MM.1S (cell line): ENCODE results near the gene LY6G6C.
A peak's percentile ranks its signal among the peaks of the same experiment; 100 is the strongest.

Experiments
- DNase-seq: peaks from one replicate; pipeline ENCODE4 v3.0.0-alpha.2; 2015
- H2AFZ ChIP-seq: fragments of 300-600 bp; sonication (generic); 2 replicates; pipeline ENCODE4 v1.6.0; 2016; ENCODE audit warnings: antibody characterized with exemption, low read length
- H3F3A ChIP-seq: fragments of 300-600 bp; sonication (generic); 2 replicates; pipeline ENCODE4 v1.6.1; 2016; ENCODE audit warnings: mild to moderate bottlenecking, antibody characterized with exemption, low read length, moderate library complexity, mixed read lengths; ENCODE audit not compliant: insufficient read depth
- H3K27ac ChIP-seq: fragments of 300-600 bp; sonication (generic); 2 replicates; pipeline ENCODE4 v1.5.1; 2016; ENCODE audit warnings: mild to moderate bottlenecking, low read length
- H3K27me3 ChIP-seq: fragments of 300-600 bp; sonication (generic); replicated peaks from 2 replicates; pipeline ENCODE4 v1.6.0; 2016; ENCODE audit warnings: low read length; ENCODE audit not compliant: insufficient read depth
- H3K36me3 ChIP-seq: fragments of 300-600 bp; sonication (generic); replicated peaks from 2 replicates; pipeline ENCODE4 v1.6.1; 2016; ENCODE audit warnings: mild to moderate bottlenecking, low read length, mixed read lengths; ENCODE audit not compliant: insufficient read depth
- H3K4me1 ChIP-seq: fragments of 300-600 bp; sonication (generic); 2 replicates; pipeline ENCODE4 v1.6.1; 2016; ENCODE audit warnings: low read length, mixed read lengths
- H3K4me2 ChIP-seq: fragments of 300-600 bp; sonication (generic); 2 replicates; pipeline ENCODE4 v1.6.0; 2016; ENCODE audit warnings: low read depth, low read length
- H3K4me3 ChIP-seq: fragments of 300-600 bp; sonication (generic); 2 replicates; pipeline ENCODE4 v1.5.1; 2016; ENCODE audit warnings: low read length, mixed read lengths
- H3K79me2 ChIP-seq: fragments of 300-600 bp; sonication (generic); 2 replicates; pipeline ENCODE4 v1.6.1; 2016; ENCODE audit warnings: mixed run types, low read length, mixed read lengths
- H3K9ac ChIP-seq: fragments of 300-600 bp; sonication (generic); 2 replicates; pipeline ENCODE4 v1.6.1; 2016; ENCODE audit warnings: low read length, mixed read lengths
- H3K9me2 ChIP-seq: fragments of 300-600 bp; sonication (generic); replicated peaks from 2 replicates; pipeline ENCODE4 v1.6.1; 2016; ENCODE audit warnings: mild to moderate bottlenecking, low read length, mixed read lengths; ENCODE audit not compliant: insufficient read depth
- H3K9me3 ChIP-seq: fragments of 300-600 bp; sonication (generic); replicated peaks from 2 replicates; pipeline ENCODE4 v1.6.1; 2016; ENCODE audit warnings: mild to moderate bottlenecking, low read length, mixed read lengths; ENCODE audit not compliant: insufficient read depth
- H4K20me1 ChIP-seq: fragments of 300-600 bp; sonication (generic); 2 replicates; pipeline ENCODE4 v1.6.1; 2016; ENCODE audit warnings: mild to moderate bottlenecking, low read length, moderate library complexity, mixed read lengths; ENCODE audit not compliant: insufficient read depth
- CTCF ChIP-seq: fragments of 300-600 bp; sonication (generic); IDR thresholded peaks from 2 replicates; pipeline ENCODE4 v1.5.1; 2016; ENCODE audit warnings: antibody characterized with exemption, low read length, mixed read lengths
- EZH2 ChIP-seq: fragments of 300-600 bp; sonication (generic); optimal IDR thresholded peaks from 2 replicates; pipeline ENCODE3; 2017; ENCODE audit warnings: low read depth, mild to moderate bottlenecking, antibody characterized with exemption, low read length, mixed read lengths
- EZH2phosphoT487 ChIP-seq: fragments of 300-600 bp; sonication (generic); IDR thresholded peaks from 2 replicates; pipeline ENCODE4 v1.6.1; 2018; ENCODE audit warnings: antibody characterized with exemption, low read length

Gene LY6G6C

GRCh38 chr6:31737991-31738979 lies 16.7 kb upstream of the LY6G6C start:
- peak overlapping the region; percentile 99 for H3K4me2 ChIP-seq
- H3K79me2 ChIP-seq: peaks cover 43% of the 10 kb centered on the region
- H3K9me3 ChIP-seq: no peaks in the 10 kb centered on the region
- H3K27me3 ChIP-seq: no peaks in the 10 kb centered on the region
- no peaks in the 10 kb centered on the region for H4K20me1 ChIP-seq
- H3K4me1 ChIP-seq: peaks cover 34% of the 10 kb centered on the region
- peaks cover 54% of the 10 kb centered on the region for H3F3A ChIP-seq
- H3K9me2 ChIP-seq: no peaks in the 10 kb centered on the region
- H2AFZ ChIP-seq: no peak overlapping the region
- H3K4me3 ChIP-seq: peak overlapping the region; percentile 59
- H3K36me3 ChIP-seq: peaks cover 10% of the 10 kb centered on the region
- H3K27ac ChIP-seq: peak overlapping the region; percentile 98
- DNase-seq: peak; percentile 81
- H3K9ac ChIP-seq: peak overlapping the region; percentile 91
- TF ChIP-seq EZH2phosphoT487: no peak
- TF ChIP-seq CTCF: peak; percentile 40
- TF ChIP-seq EZH2: no peak

DNA sequence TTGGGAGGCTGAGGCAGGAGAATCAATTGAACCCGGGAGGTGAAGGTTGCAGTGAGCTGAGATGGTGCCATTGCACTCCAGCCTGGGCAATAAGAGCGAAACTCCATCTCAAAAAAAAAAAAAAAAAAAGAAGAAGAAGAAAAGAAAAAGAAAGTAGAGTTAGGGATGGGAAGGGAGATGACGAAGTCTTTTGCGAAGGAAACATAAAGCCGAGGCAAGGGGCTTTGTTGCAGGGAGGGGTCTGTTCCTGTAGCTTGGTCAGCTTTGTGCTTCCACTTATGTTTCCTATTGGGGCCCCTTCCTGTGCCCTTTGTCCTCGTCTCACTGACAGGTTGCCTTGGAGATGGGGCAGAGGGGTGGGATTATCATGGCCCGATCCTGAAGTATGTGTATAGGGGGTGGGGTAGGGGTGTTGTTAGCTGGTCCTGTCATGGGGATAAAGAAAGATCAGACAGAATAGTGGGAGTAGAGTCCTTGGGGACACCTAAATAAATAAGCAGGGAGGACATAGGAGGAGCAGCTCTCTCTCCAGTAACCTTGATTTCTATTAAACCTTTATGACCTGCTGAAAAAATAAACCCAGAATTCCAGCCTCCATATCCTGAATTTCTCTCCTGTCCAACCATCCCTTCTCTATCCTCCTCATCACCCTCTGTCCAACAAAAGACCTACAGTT lies 15.9 kb upstream of the LY6G6C start:
- Histone ChIP-seq H3K79me2 (peaks cover 47% of the 10 kb centered on the region), H3K4me3 (peak overlapping the region; percentile 59), H3F3A (peaks cover 54% of the 10 kb centered on the region), H3K9ac (peak overlapping the region; percentile 91), H3K4me2 (peak overlapping the region; percentile 99), H2AFZ (no peak overlapping the region), H3K9me3 (no peaks in the 10 kb centered on the region), H3K27me3 (no peaks in the 10 kb centered on the region), H3K36me3 (peaks cover 10% of the 10 kb centered on the region), H3K9me2 (no peaks in the 10 kb centered on the region), H4K20me1 (no peaks in the 10 kb centered on the region), H3K4me1 (peaks cover 36% of the 10 kb centered on the region), H3K27ac (peak overlapping the region; percentile 98)
- DNase-seq: no peak
- TF ChIP-seq EZH2 (no peak), CTCF (no peak), EZH2phosphoT487 (no peak)

GRCh38 chr6:31736768-31737314 lies 15.3 kb upstream of the LY6G6C start:
- Histone ChIP-seq H2AFZ (peak overlapping the region; percentile 9; the same call in 1 of the 2 replicates), H3K4me3 (peak overlapping the region; percentile 84), H3K27me3 (no peaks in the 10 kb centered on the region), H3K36me3 (peaks cover 10% of the 10 kb centered on the region), H3K4me2 (peak overlapping the region; percentile 99), H3K9ac (peak overlapping the region; percentile 91), H3F3A (peaks cover 60% of the 10 kb centered on the region), H3K9me2 (no peaks in the 10 kb centered on the region), H3K4me1 (peaks cover 36% of the 10 kb centered on the region), H3K9me3 (no peaks in the 10 kb centered on the region), H3K27ac (peak overlapping the region; percentile 98), H4K20me1 (no peaks in the 10 kb centered on the region), H3K79me2 (peaks cover 53% of the 10 kb centered on the region)
- no peak for DNase-seq
- TF ChIP-seq EZH2 (no peak), CTCF (no peak), EZH2phosphoT487 (no peak)
